GM11168 (cell line): ENCODE data around the gene ZNF629.

Experiments used
- in situ Hi-C: fragments of 300-500 bp; cut with MboI; formaldehyde crosslinking; loops from one replicate; pipeline ENCODE4 v1.12.0; 2022; ENCODE audit warnings: low sequenced_read_pairs; ENCODE audit not compliant: unreplicated experiment

ZNF629 gene

DNA sequence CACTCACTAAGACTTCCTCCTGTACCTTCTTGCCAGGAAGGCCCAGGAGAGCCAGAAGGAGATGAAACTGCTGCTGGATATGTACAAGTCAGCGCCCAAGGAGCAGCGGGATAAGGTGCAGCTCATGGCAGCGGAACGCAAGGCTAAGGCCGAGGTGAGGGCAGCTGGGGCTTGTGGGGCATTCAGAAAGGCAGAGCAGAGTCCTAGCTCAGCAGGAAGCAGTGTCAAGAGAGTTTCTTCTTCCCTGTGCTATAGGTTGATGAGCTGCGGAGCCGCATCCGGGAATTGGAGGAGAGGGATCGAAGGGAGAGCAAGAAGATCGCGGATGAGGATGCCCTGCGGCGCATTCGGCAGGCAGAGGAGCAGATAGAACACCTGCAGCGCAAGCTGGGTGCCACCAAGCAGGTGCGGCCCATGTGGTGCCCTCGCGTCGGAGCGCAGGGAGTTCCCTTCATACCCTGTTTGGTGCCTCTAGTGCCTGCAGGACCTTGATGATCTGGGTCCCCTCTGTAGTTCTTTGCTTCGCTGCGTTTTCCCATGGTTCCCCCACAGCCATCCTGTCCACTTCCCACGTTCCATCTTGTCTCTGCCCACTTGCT lies 18.3 kb downstream of the ZNF629 start:
- in situ Hi-C loops = no loop called here

DNA sequence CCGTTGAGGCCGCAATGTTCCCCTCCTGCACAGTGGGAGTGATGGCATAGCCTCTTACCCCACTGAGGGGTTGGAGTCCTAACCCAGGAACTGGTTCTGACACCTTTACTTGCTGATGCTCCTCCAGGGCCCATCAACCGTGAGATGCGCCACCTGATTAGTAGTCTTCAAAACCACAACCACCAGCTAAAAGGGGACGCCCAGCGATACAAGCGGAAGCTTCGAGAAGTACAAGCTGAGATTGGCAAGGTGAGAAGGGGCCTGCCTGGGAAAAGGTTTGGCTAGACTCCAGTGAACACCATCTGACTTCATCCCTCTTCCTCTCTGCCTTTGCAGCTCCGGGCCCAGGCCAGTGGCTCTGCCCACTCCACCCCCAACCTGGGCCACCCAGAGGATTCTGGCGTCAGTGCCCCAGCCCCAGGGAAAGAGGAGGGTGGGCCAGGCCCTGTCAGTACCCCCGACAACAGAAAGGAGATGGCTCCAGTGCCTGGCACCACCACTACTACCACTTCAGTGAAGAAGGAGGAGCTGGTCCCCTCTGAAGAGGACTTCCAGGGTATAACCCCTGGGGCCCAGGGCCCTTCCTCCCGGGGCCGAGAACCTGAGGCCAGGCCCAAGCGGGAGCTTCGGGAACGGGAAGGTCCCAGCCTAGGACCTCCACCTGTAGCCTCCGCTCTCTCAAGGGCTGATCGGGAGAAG lies 19.1 kb downstream of the ZNF629 start:
- in situ Hi-C loops = no loop called here

DNA sequence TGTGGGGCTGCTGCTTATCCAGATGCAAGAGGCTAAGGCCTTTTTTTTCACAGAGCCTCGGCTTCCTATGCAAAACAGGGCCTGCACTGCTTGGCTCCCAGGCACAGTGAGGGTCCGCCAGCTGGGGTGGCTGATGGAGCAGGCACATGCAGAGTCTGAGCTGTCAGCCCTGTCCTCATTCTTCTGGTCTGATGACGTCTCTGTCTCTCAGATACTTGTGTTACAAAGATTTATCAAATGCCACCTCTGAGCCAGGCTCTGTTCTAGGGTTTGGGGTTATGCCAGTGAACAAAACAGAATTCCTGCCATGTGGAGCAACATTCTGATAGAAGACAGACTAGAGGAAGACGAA lies 20.1 kb downstream of the ZNF629 start:
- in situ Hi-C loops = no loop called here

GRCh38 chr16:30766206-30766932 lies 20.6 kb downstream of the ZNF629 start:
- in situ Hi-C loops = no loop called here

- in situ Hi-C loops = no loop called here
These were observed 22.1 kb downstream of the ZNF629 start for GRCh38 chr16:30764816-30765465.

- in situ Hi-C loops = no loop called here
These were observed 22.9 kb downstream of the ZNF629 start for GRCh38 chr16:30764086-30764485.

GRCh38 chr16:30762991-30763725 lies 23.8 kb downstream of the ZNF629 start:
- in situ Hi-C loops = no loop called here

GRCh38 chr16:30761928-30762902 lies 24.8 kb downstream of the ZNF629 start, which contains the start of the genes CFAP119 and RNF40:
TSS of gene CFAP119 (minus strand) at chr16:30762062. CDS start at chr16:30761748, 314 bp downstream.
TSS of gene RNF40 (plus strand) at chr16:30762322. CDS start at chr16:30762546, 224 bp downstream.
- in situ Hi-C loops = no loop called here

GRCh38 chr16:30761427-30761927 lies 25.5 kb downstream of the ZNF629 start:
- in situ Hi-C loops = no loop called here

- in situ Hi-C loops = no loop called here
These were observed 26.2 kb downstream of the ZNF629 start for GRCh38 chr16:30760577-30761426.

DNA sequence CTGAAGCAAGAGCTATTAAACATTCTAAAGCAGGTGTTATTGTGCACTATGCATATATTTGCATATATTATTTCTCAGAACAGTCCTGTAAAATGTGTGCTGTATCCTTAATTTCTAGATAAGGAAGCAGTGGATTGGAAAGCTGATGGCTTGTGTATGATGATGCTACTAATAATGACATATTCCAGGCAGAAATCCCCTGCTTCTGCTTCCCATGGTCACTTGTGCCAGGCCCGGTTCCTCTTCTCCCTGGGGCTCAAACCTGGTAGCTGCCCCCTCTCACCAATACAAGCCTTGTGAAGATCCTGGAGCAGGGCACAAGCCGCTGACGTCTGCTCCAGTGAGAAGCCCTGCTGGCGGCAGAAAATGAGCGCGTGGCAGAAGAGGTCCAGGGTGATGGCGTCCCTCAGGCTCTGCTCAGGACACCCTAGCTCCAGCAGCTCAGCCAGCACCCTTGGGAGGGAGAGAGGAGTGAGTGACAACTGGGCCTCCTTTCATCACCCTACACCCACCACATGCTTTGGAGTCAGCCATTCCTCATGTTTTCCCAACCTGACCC lies 26.9 kb downstream of the ZNF629 start:
- in situ Hi-C loops = no loop called here

DNA sequence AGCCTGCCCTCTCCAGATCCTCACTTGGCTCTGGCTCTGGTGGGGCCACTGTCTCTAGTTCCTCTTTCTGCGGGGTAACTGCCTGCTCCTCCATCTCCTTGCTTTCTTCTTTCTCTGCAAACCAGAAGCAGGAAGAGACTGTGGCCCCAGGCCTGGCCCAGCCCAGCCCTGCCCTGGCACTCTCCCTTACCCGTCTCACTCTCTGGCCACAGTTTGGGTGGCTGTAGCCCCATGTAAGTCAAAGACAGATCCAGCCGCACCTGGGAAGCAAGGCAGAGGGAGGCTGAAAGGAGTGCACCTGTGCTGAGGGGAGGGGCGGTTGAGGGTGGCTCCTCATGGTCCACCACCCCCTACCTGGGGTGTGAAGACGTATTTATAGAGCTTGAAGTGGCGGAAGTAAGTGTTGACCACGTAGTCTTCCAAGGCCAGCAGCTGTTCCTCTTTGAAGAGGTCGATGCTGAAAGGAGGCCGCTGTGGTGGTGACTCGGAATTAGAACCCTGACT lies 28.0 kb downstream of the ZNF629 start:
- in situ Hi-C loops = no loop called here

DNA sequence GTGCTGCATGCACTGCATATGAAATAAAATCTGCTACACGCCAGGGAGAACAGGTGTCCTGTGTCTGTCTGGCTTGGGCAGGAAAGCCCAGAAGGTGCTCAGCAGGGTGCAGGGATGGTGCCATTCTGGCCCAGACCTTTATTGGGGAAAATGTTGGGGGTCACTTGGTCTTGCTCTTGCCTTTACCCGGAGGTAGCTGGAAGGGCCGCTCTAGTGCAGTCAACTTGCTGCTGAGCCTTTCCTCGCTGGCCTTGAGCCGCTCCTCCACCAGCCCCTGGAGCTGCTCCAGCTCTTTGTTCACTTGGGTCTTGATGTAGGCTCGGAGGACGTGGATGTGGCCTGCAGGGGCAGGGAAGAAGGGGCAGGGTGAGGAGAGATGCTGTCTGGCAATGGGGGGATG lies 29.7 kb downstream of the ZNF629 start:
- in situ Hi-C loops = no loop called here

GRCh38 chr16:30756781-30757100 lies 30.3 kb downstream of the ZNF629 start:
- in situ Hi-C loops = no loop called here

GRCh38 chr16:30755955-30756780 lies 30.8 kb downstream of the ZNF629 start:
- in situ Hi-C loops = no loop called here

GRCh38 chr16:30753596-30753995 lies 33.4 kb downstream of the ZNF629 start:
- in situ Hi-C loops = no loop called here
